Measurements from ENCODE around the gene ANKRD2.

The ANKRD2 gene

GRCh38 chr10:97596101-97597082 is 23.8 kb downstream of the ANKRD2 start:
- H3K4me3 ChIP-seq (ENCODE audit: low read depth, low read length), result no peak overlapping the region
- POLR2A ChIA-PET, result interaction anchor here (0.6 to 1.0 kb wide), 4 partner anchors 24 to 99 kb away, joined by 3 read pairs; partner anchors contain the start of gene ANKRD2
- TF ChIP-seq ZBTB21 (tag by site-specific recombination; IDR thresholded peaks at IDR 0.05) (0 out of 2 replicates have a peak, but pooled peaks have one; percentile 17), ZNF335 (tag by site-specific recombination; conservative IDR thresholded peaks at IDR 0.05) (0 out of 2 replicates have a peak, but pooled peaks have one; percentile 12), PRDM1 (tag by site-specific recombination; IDR thresholded peaks at IDR 0.05) (peak; percentile 62; the same call in 1 of the 2 replicates), ZIC2 (tag by site-specific recombination; IDR thresholded peaks at IDR 0.05) (peak; percentile 68), ZNF16 (tag by site-specific recombination; IDR thresholded peaks at IDR 0.05; ENCODE audit: low read depth) (no peak), ZNF660 (tag by site-specific recombination; IDR thresholded peaks at IDR 0.05) (peak; percentile 62; the same call in 1 of the 2 replicates)
- CTCF ChIA-PET, result interaction anchor here (0.6 to 1.3 kb wide), 7 partner anchors 9 to 388 kb away, joined by 3 to 11 read pairs (median 4); partner anchors contain the start of gene ANKRD2
- H3K4me1 ChIP-seq (ENCODE audit: control insufficient read depth, insufficient read depth, low read length), result no peaks in the 10 kb centered on the region
- no peaks in the 10 kb centered on the region for H3K36me3 ChIP-seq (ENCODE audit: control insufficient read depth in 2 of 2, insufficient read depth in 1 of 2, low read length in 2 of 2)
- H3K9me3 ChIP-seq (ENCODE audit: control insufficient read depth, insufficient read depth, low read depth, low read length), result no peaks in the 10 kb centered on the region
- no peak overlapping the region for H3K27ac ChIP-seq (ENCODE audit: extremely low read depth, low read depth, low read length)

DNA sequence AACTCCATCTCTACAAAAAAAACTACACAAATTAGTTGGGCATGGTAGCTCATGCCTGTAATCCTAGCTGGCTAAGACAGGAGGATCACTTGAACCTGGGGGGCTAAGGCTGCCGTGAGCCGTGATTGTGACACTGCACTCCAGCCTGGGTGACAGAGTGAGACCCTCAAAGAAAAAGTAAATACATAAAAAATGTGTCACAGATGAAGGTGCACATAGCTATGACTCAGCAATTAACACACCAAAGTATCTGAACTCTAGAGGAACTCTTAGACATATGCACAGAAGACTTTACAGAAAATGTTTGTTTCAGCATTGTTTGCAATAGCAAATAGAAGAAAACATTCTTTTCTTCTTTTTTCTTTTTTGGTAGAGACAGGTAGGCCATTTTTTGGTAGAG is 25.2 kb downstream of the ANKRD2 start:
- POLR2A ChIA-PET, result no interaction called here
- H3K4me3 ChIP-seq (ENCODE audit: low read depth, low read length), result no peak overlapping the region
- H3K9me3 ChIP-seq (ENCODE audit: control insufficient read depth, insufficient read depth, low read depth, low read length), result no peaks in the 10 kb centered on the region
- CTCF ChIA-PET, result interaction anchor here (1.0 to 1.2 kb wide), 2 partner anchors 15 to 25 kb away, joined by 3 read pairs; partner anchors contain the start of gene ANKRD2
- TF ChIP-seq ZNF658 (tag by site-specific recombination; IDR thresholded peaks at IDR 0.05), result no peak
- TF ChIP-seq, protein P1, sequence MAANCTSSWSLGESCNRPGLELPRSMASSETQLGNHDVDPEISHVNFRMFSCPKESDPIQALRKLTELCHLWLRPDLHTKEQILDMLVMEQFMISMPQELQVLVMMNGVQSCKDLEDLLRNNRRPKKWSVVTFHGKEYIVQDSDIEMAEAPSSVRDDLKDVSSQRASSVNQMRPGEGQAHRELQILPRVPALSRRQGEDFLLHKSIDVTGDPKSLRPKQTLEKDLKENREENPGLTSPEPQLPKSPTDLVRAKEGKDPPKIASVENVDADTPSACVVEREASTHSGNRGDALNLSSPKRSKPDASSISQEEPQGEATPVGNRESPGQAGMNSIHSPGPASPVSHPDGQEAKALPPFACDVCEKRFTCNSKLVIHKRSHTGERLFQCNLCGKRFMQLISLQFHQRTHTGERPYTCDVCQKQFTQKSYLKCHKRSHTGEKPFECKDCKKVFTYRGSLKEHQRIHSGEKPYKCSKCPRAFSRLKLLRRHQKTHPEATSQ (tag by site-specific recombination; IDR thresholded peaks at IDR 0.05), result no peak
- no peak for TF ChIP-seq ZNF76 (tag by site-specific recombination; IDR thresholded peaks at IDR 0.05; ENCODE audit: borderline replicate concordance, low read depth)
- no peaks in the 10 kb centered on the region for H3K4me1 ChIP-seq (ENCODE audit: control insufficient read depth, insufficient read depth, low read length)
- H3K36me3 ChIP-seq (ENCODE audit: control insufficient read depth in 2 of 2, insufficient read depth in 1 of 2, low read length in 2 of 2), result no peaks in the 10 kb centered on the region
- no peak overlapping the region for H3K27ac ChIP-seq (ENCODE audit: extremely low read depth, low read depth, low read length)

- no peaks in the 10 kb centered on the region for H3K9me3 ChIP-seq (ENCODE audit: control insufficient read depth, insufficient read depth, low read depth, low read length)
- POLR2A ChIA-PET, result interaction anchor here (0.9 kb wide), 1 partner anchor 14 kb away, joined by 3 read pairs; the partner anchor contains the start of gene HOGA1
- H3K4me1 ChIP-seq (ENCODE audit: control insufficient read depth, insufficient read depth, low read length), result no peaks in the 10 kb centered on the region
- no peaks in the 10 kb centered on the region for H3K36me3 ChIP-seq (ENCODE audit: control insufficient read depth in 2 of 2, insufficient read depth in 1 of 2, low read length in 2 of 2)
- H3K4me3 ChIP-seq (ENCODE audit: low read depth, low read length), result no peak overlapping the region
- peak; percentile 55 for TF ChIP-seq ZNF121 (tag by site-specific recombination; IDR thresholded peaks at IDR 0.05)
- TF ChIP-seq ZNF404 (tag by site-specific recombination; IDR thresholded peaks at IDR 0.05), result no peak
- no peak overlapping the region for H3K27ac ChIP-seq (ENCODE audit: extremely low read depth, low read depth, low read length)
- CTCF ChIA-PET, result interaction anchor here (1.0 to 1.2 kb wide), 2 partner anchors 14 to 26 kb away, joined by 3 read pairs; partner anchors contain the start of gene ANKRD2
Measured at GRCh38 chr10:97598407-97599271, 26.1 kb downstream of the ANKRD2 start.

DNA sequence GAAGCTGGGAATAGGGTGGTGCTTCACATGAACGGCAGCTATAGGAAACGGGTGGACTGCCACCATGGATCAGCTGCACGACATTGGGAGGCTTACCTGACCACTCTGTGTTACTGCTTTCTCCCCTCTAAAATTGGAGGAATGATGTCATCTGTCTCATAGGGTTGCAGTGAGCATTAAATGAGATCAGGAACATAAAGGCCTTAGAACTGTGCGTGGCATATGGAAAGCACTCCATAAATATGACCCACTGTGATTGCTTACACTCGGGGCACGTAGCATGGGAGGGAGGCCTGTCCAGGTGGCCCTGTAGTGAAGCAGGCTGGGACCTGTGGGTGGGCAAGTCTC is 26.7 kb downstream of the ANKRD2 start:
- ChIA-PET POLR2A (interaction anchor here (0.9 kb wide), 1 partner anchor 15 kb away, joined by 3 read pairs; the partner anchor contains the start of gene HOGA1), CTCF (no interaction called here)
- Histone ChIP-seq H3K36me3 (ENCODE audit: control insufficient read depth in 2 of 2, insufficient read depth in 1 of 2, low read length in 2 of 2) (no peaks in the 10 kb centered on the region), H3K27ac (ENCODE audit: extremely low read depth, low read depth, low read length) (no peak overlapping the region), H3K4me3 (ENCODE audit: low read depth, low read length) (no peak overlapping the region), H3K4me1 (ENCODE audit: control insufficient read depth, insufficient read depth, low read length) (no peaks in the 10 kb centered on the region), H3K9me3 (ENCODE audit: control insufficient read depth, insufficient read depth, low read depth, low read length) (no peaks in the 10 kb centered on the region)
- TF ChIP-seq ZNF146 (tag by site-specific recombination; IDR thresholded peaks at IDR 0.05) (no peak), ZIC2 (tag by site-specific recombination; IDR thresholded peaks at IDR 0.05) (peak; percentile 67), ZNF37A (tag by site-specific recombination; IDR thresholded peaks at IDR 0.05) (no peak), ZNF169 (tag by site-specific recombination; IDR thresholded peaks at IDR 0.05) (no peak), ZBTB21 (tag by site-specific recombination; IDR thresholded peaks at IDR 0.05) (0 out of 2 replicates have a peak, but pooled peaks have one; percentile 26)
- TF ChIP-seq, protein P2, sequence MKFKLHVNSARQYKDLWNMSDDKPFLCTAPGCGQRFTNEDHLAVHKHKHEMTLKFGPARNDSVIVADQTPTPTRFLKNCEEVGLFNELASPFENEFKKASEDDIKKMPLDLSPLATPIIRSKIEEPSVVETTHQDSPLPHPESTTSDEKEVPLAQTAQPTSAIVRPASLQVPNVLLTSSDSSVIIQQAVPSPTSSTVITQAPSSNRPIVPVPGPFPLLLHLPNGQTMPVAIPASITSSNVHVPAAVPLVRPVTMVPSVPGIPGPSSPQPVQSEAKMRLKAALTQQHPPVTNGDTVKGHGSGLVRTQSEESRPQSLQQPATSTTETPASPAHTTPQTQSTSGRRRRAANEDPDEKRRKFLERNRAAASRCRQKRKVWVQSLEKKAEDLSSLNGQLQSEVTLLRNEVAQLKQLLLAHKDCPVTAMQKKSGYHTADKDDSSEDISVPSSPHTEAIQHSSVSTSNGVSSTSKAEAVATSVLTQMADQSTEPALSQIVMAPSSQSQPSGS (tag by site-specific recombination; IDR thresholded peaks at IDR 0.05; ENCODE audit: low read depth), result peak; percentile 71
